Measurements from ENCODE around the gene PSKH1.

- no peak for TF ChIP-seq EP300 (IDR thresholded peaks at IDR 0.05)
- no peak for TF ChIP-seq HDAC2 (IDR thresholded peaks at IDR 0.05)
- TF ChIP-seq CTCF (IDR thresholded peaks at IDR 0.05): no peak
- TF ChIP-seq CEBPB (IDR thresholded peaks at IDR 0.05): no peak
- no peak for TF ChIP-seq KDM1A (IDR thresholded peaks at IDR 0.05; ENCODE audit: low read depth)
- TF ChIP-seq ELK1 (IDR thresholded peaks at IDR 0.05; ENCODE audit: low read depth, low read length): no peak
- no peak for TF ChIP-seq POLR2A (IDR thresholded peaks at IDR 0.05; ENCODE audit: low read length)
- no peak for TF ChIP-seq RAD21 (conservative IDR thresholded peaks at IDR 0.05 in 1 of 2, IDR thresholded peaks at IDR 0.05 in 1 of 2)
- TF ChIP-seq, protein P1, sequence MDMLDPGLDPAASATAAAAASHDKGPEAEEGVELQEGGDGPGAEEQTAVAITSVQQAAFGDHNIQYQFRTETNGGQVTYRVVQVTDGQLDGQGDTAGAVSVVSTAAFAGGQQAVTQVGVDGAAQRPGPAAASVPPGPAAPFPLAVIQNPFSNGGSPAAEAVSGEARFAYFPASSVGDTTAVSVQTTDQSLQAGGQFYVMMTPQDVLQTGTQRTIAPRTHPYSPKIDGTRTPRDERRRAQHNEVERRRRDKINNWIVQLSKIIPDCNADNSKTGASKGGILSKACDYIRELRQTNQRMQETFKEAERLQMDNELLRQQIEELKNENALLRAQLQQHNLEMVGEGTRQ (IDR thresholded peaks at IDR 0.05): no peak
- TF ChIP-seq, protein P2, sequence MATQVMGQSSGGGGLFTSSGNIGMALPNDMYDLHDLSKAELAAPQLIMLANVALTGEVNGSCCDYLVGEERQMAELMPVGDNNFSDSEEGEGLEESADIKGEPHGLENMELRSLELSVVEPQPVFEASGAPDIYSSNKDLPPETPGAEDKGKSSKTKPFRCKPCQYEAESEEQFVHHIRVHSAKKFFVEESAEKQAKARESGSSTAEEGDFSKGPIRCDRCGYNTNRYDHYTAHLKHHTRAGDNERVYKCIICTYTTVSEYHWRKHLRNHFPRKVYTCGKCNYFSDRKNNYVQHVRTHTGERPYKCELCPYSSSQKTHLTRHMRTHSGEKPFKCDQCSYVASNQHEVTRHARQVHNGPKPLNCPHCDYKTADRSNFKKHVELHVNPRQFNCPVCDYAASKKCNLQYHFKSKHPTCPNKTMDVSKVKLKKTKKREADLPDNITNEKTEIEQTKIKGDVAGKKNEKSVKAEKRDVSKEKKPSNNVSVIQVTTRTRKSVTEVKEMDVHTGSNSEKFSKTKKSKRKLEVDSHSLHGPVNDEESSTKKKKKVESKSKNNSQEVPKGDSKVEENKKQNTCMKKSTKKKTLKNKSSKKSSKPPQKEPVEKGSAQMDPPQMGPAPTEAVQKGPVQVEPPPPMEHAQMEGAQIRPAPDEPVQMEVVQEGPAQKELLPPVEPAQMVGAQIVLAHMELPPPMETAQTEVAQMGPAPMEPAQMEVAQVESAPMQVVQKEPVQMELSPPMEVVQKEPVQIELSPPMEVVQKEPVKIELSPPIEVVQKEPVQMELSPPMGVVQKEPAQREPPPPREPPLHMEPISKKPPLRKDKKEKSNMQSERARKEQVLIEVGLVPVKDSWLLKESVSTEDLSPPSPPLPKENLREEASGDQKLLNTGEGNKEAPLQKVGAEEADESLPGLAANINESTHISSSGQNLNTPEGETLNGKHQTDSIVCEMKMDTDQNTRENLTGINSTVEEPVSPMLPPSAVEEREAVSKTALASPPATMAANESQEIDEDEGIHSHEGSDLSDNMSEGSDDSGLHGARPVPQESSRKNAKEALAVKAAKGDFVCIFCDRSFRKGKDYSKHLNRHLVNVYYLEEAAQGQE (IDR thresholded peaks at IDR 0.05): no peak
- TF ChIP-seq BHLHE40 (IDR thresholded peaks at IDR 0.05; ENCODE audit: low read depth, low read length): no peak
- no peak for TF ChIP-seq RCOR1 (IDR thresholded peaks at IDR 0.05; ENCODE audit: low read depth, low read length)
These were observed 52.4 kb downstream of the PSKH1 start for GRCh38 chr16:67945392-67945933.
